ENCODE results near the gene KCNIP4.

Gene KCNIP4

DNA sequence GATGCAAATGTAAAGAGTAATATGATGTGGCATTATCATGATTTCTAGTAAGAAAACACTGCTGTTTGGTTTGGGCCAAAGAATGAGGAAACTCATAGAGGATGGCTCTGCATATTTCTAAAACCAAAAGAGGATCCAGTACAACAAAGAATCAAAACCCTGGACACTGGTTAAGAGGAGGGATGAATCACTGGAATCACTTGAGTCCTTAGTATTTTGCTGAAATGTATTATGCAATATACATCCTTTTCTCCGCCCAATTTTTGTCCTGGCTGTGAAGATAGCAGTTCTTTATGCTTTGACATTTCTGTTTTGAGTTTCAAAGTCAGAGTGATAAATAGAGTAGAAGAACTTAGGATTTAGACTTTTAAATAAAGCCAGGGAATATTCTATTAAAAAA, 902.4 kb downstream of the KCNIP4 start:
- DNase-seq (ENCODE audit: low spot score) (no peak), ATAC-seq (ENCODE audit: low read depth) (no peak)
- H3K27me3 ChIP-seq (ENCODE audit: insufficient read depth, poor library complexity, severe bottlenecking) = no peaks in the 10 kb centered on the region
- TF ChIP-seq, protein P1, sequence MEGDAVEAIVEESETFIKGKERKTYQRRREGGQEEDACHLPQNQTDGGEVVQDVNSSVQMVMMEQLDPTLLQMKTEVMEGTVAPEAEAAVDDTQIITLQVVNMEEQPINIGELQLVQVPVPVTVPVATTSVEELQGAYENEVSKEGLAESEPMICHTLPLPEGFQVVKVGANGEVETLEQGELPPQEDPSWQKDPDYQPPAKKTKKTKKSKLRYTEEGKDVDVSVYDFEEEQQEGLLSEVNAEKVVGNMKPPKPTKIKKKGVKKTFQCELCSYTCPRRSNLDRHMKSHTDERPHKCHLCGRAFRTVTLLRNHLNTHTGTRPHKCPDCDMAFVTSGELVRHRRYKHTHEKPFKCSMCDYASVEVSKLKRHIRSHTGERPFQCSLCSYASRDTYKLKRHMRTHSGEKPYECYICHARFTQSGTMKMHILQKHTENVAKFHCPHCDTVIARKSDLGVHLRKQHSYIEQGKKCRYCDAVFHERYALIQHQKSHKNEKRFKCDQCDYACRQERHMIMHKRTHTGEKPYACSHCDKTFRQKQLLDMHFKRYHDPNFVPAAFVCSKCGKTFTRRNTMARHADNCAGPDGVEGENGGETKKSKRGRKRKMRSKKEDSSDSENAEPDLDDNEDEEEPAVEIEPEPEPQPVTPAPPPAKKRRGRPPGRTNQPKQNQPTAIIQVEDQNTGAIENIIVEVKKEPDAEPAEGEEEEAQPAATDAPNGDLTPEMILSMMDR (IDR thresholded peaks at IDR 0.05; ENCODE audit: poor library complexity, severe bottlenecking) = no peak
- H3K27ac ChIP-seq (ENCODE audit: poor library complexity, severe bottlenecking) = no peak overlapping the region
- H3K9me3 ChIP-seq (ENCODE audit: severe bottlenecking) = no peaks in the 10 kb centered on the region
- H3K36me3 ChIP-seq (ENCODE audit: low read depth) = no peaks in the 10 kb centered on the region
- no peaks in the 10 kb centered on the region for H3K4me1 ChIP-seq (ENCODE audit: insufficient read depth, poor library complexity, severe bottlenecking)
- H3K4me3 ChIP-seq (ENCODE audit: severe bottlenecking) = no peak overlapping the region

DNA sequence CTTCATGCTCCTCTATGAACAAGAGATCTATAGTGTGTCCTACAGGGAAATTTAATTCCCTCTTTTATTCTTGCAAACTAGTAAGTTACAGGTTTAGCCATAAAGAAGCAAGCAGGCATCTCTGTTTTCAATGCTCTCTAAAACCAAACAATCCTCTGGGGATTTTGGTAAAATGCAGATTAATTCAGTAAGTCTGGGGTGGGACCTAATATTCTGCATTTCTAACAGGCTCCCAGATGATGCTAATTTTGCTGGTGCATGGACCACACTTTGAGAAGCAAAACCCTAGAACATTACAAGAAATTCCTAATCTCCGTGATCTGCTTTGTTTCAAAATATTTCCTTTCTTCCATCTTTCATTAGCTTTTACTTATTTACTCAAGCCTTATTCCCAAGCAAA, 903.5 kb downstream of the KCNIP4 start:
- H3K9me3 ChIP-seq (ENCODE audit: severe bottlenecking) = no peaks in the 10 kb centered on the region
- no peak overlapping the region for H3K27ac ChIP-seq (ENCODE audit: poor library complexity, severe bottlenecking)
- TF ChIP-seq, protein P1 (IDR thresholded peaks at IDR 0.05; ENCODE audit: poor library complexity, severe bottlenecking) = no peak
- H3K4me1 ChIP-seq (ENCODE audit: insufficient read depth, poor library complexity, severe bottlenecking) = no peaks in the 10 kb centered on the region
- no peaks in the 10 kb centered on the region for H3K36me3 ChIP-seq (ENCODE audit: low read depth)
- ATAC-seq (ENCODE audit: low read depth) (no peak), DNase-seq (ENCODE audit: low spot score) (no peak)
- no peak overlapping the region for H3K4me3 ChIP-seq (ENCODE audit: severe bottlenecking)
- H3K27me3 ChIP-seq (ENCODE audit: insufficient read depth, poor library complexity, severe bottlenecking) = no peaks in the 10 kb centered on the region

DNA sequence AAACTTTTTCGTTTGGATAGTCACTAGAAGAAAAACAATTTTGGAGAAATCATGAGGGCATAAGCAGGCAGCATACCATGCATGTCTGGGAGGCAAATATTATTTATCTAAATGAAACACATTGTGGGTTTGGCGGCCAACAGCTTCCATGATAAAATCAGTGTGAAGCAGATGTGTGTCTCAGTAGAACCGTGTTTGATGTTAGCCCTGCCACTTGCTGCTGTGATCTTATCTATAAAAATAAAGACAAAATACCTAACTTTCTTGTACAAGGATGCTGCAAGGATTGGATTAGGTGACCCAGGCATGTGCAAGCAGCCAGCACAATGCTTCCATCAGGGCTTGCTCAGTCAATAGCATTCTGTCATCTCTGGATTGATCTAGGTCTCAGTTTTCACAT, 906.9 kb downstream of the KCNIP4 start:
- TF ChIP-seq, protein P1 (IDR thresholded peaks at IDR 0.05; ENCODE audit: poor library complexity, severe bottlenecking) = no peak
- Histone ChIP-seq H3K4me3 (ENCODE audit: severe bottlenecking) (no peak overlapping the region), H3K27me3 (ENCODE audit: insufficient read depth, poor library complexity, severe bottlenecking) (no peaks in the 10 kb centered on the region), H3K9me3 (ENCODE audit: severe bottlenecking) (no peaks in the 10 kb centered on the region), H3K27ac (ENCODE audit: poor library complexity, severe bottlenecking) (no peak overlapping the region), H3K36me3 (ENCODE audit: low read depth) (no peaks in the 10 kb centered on the region), H3K4me1 (ENCODE audit: insufficient read depth, poor library complexity, severe bottlenecking) (no peaks in the 10 kb centered on the region)
- no peak for DNase-seq (ENCODE audit: low spot score)
- no peak for ATAC-seq (ENCODE audit: low read depth)

DNA sequence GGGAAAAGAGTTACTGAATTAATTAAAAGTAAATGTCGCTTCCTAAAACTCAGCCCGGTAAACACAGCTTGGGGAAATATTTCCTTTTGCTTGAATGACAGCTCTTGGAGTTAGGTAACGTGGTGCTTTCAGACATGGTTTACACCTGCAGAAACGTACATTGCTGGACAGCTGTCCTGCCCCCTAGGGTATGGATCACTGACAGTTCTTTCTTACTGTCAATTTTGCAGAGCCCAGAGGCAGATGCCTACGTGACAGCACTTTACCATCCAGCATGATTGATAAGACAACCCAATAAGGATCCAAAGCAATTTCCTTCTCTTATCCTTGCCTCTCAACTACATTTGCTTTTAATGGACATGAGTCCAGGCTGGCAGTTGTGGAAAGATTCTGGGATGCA, 913.8 kb downstream of the KCNIP4 start:
- DNase-seq (ENCODE audit: low spot score) (no peak), ATAC-seq (ENCODE audit: low read depth) (no peak)
- no peaks in the 10 kb centered on the region for H3K36me3 ChIP-seq (ENCODE audit: low read depth)
- TF ChIP-seq, protein P1 (IDR thresholded peaks at IDR 0.05; ENCODE audit: poor library complexity, severe bottlenecking) = no peak
- H3K4me3 ChIP-seq (ENCODE audit: severe bottlenecking) = no peak overlapping the region
- H3K27ac ChIP-seq (ENCODE audit: poor library complexity, severe bottlenecking) = no peak overlapping the region
- H3K4me1 ChIP-seq (ENCODE audit: insufficient read depth, poor library complexity, severe bottlenecking) = peaks cover 3% of the 10 kb centered on the region
- no peaks in the 10 kb centered on the region for H3K27me3 ChIP-seq (ENCODE audit: insufficient read depth, poor library complexity, severe bottlenecking)
- no peaks in the 10 kb centered on the region for H3K9me3 ChIP-seq (ENCODE audit: severe bottlenecking)

DNA sequence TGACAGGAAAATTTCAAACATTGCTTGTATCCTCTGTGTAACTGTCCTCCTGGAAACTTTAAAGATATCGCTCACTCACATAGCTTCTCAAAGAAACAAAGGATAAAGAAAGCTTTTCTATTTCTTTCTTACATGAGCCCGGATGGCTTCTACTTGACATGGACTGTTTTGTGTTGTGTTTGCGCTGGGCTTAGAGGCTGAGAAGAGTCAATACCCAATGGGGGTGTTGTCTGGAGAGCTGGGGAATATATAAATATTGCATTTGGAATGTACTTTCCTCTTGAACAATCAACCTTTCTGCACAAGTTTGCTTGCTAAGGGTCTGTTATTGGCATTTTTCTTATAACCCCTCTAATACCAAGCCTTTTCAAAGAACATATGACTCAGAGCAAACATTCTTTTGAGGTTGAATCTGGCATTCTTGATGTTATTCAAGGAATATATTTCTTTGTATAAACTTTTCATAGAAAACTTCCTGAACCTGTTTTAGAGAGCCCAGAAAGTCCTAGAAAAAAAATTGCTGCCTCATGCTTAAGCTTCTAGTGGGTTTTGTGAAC, 916.4 kb downstream of the KCNIP4 start:
- Histone ChIP-seq H3K27me3 (ENCODE audit: insufficient read depth, poor library complexity, severe bottlenecking) (no peaks in the 10 kb centered on the region), H3K4me1 (ENCODE audit: insufficient read depth, poor library complexity, severe bottlenecking) (peaks cover 3% of the 10 kb centered on the region), H3K9me3 (ENCODE audit: severe bottlenecking) (no peaks in the 10 kb centered on the region), H3K36me3 (ENCODE audit: low read depth) (no peaks in the 10 kb centered on the region), H3K27ac (ENCODE audit: poor library complexity, severe bottlenecking) (peak overlapping the region; percentile 7), H3K4me3 (ENCODE audit: severe bottlenecking) (no peak overlapping the region)
- TF ChIP-seq, protein P1 (IDR thresholded peaks at IDR 0.05; ENCODE audit: poor library complexity, severe bottlenecking) = no peak
- peak; percentile 35; the same call in 2 of the 3 replicates for ATAC-seq (ENCODE audit: low read depth)
- no peak for DNase-seq (ENCODE audit: low spot score)
